SK-N-SH treated with all-trans-retinoic acid at 6 μM for 48 hours (cell line): ENCODE data around the gene GPC6.

Source experiments
- ESRRG ChIP-seq: fragments of 250-450 bp; sonication (Bioruptor Pico); IDR thresholded peaks from 2 replicates; pipeline ENCODE4 v1.6.1; 2021; ENCODE audit warnings: mild to moderate bottlenecking
- PATZ1 ChIP-seq: fragments of 250-450 bp; sonication (Bioruptor Pico); IDR thresholded peaks from 2 replicates; pipeline ENCODE4 v1.8.0; 2020; ENCODE audit warnings: mild to moderate bottlenecking, moderate library complexity, borderline replicate concordance
- TSHZ2 ChIP-seq: fragments of 250-450 bp; sonication (Bioruptor Pico); IDR thresholded peaks from 2 replicates; pipeline ENCODE4 v1.5.0; 2020; ENCODE audit warnings: mild to moderate bottlenecking, moderate library complexity
- TF ChIP-seq, protein P1 (sequence below): fragments of 250-450 bp; sonication (Bioruptor Pico); IDR thresholded peaks from 2 replicates; pipeline ENCODE4 v1.5.1; 2021; ENCODE audit warnings: mild to moderate bottlenecking, moderate library complexity
- TF ChIP-seq, protein P2 (sequence below): fragments of 250-450 bp; sonication (Bioruptor Pico); IDR thresholded peaks from 2 replicates; pipeline ENCODE4 v1.8.0; 2021; ENCODE audit warnings: low read depth, mild to moderate bottlenecking, moderate library complexity, borderline replicate concordance

DNA sequence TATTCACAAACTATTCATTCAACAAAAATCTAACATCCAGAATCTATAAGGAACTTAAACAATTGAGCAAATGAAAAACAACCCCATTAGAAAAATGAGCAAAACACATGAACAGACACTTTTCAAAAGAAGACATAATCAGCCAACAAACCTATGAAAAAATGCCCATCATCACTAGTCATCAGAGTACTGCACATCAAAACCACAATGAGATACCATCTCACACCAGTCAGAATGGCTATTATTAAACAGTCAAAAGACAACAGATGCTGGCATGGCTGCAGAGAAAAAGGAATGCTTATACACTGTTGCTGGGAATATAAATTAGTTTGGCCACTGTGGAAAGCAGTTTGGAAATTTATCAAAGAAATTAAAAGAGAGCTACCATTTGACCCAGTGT is 487.6 kb downstream of the GPC6 start:
- TF ChIP-seq PATZ1 (CRISPR knock-in tag) (no peak), TSHZ2 (CRISPR knock-in tag) (no peak), ESRRG (CRISPR knock-in tag) (no peak)
- TF ChIP-seq, protein P1, sequence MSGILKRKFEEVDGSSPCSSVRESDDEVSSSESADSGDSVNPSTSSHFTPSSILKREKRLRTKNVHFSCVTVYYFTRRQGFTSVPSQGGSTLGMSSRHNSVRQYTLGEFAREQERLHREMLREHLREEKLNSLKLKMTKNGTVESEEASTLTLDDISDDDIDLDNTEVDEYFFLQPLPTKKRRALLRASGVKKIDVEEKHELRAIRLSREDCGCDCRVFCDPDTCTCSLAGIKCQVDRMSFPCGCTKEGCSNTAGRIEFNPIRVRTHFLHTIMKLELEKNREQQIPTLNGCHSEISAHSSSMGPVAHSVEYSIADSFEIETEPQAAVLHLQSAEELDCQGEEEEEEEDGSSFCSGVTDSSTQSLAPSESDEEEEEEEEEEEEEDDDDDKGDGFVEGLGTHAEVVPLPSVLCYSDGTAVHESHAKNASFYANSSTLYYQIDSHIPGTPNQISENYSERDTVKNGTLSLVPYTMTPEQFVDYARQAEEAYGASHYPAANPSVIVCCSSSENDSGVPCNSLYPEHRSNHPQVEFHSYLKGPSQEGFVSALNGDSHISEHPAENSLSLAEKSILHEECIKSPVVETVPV (CRISPR knock-in tag), result no peak
- TF ChIP-seq, protein P2, sequence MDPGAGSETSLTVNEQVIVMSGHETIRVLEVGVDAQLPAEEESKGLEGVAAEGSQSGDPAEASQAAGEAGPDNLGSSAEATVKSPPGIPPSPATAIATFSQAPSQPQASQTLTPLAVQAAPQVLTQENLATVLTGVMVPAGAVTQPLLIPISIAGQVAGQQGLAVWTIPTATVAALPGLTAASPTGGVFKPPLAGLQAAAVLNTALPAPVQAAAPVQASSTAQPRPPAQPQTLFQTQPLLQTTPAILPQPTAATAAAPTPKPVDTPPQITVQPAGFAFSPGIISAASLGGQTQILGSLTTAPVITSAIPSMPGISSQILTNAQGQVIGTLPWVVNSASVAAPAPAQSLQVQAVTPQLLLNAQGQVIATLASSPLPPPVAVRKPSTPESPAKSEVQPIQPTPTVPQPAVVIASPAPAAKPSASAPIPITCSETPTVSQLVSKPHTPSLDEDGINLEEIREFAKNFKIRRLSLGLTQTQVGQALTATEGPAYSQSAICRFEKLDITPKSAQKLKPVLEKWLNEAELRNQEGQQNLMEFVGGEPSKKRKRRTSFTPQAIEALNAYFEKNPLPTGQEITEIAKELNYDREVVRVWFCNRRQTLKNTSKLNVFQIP (CRISPR knock-in tag), result no peak
